IPS-20b (cell line): Measurements from ENCODE around the gene RASGRF2.
"Not testable (repeated sequence)": the region's sequence is repeated elsewhere in the genome, so short reads cannot be mapped to it uniquely, and the experiment has no call there.

Experiments used
- H3K27ac ChIP-seq: one replicate; pipeline ENCODE4 v1.5.1; 2013; ENCODE audit warnings: low read length
- H3K27me3 ChIP-seq: 2 replicates; pipeline ENCODE4 v1.6.1; 2013; ENCODE audit warnings: mild to moderate bottlenecking, low read length, inconsistent platforms; ENCODE audit not compliant: insufficient read depth
- H3K36me3 ChIP-seq: 2 replicates; pipeline ENCODE4 v1.6.1; 2013; ENCODE audit warnings: low read depth, mild to moderate bottlenecking, inconsistent platforms, low read length, moderate library complexity; ENCODE audit not compliant: insufficient read depth
- H3K4me1 ChIP-seq: 2 replicates; pipeline ENCODE4 v1.6.1; 2013; ENCODE audit warnings: mild to moderate bottlenecking, control low read depth, inconsistent platforms, low read length, moderate library complexity; ENCODE audit not compliant: insufficient read depth
- H3K4me3 ChIP-seq: 2 replicates; pipeline ENCODE4 v1.5.1; 2013; ENCODE audit warnings: mild to moderate bottlenecking, low read length, inconsistent platforms
- H3K9ac ChIP-seq: 2 replicates; pipeline ENCODE4 v1.6.1; 2013; ENCODE audit warnings: low read depth, mild to moderate bottlenecking, inconsistent platforms, low read length, moderate library complexity
- H3K9me3 ChIP-seq: 2 replicates; pipeline ENCODE4 v1.6.1; 2013; ENCODE audit warnings: mild to moderate bottlenecking, low read depth, low read length, inconsistent platforms; ENCODE audit not compliant: insufficient read depth

Gene RASGRF2

DNA sequence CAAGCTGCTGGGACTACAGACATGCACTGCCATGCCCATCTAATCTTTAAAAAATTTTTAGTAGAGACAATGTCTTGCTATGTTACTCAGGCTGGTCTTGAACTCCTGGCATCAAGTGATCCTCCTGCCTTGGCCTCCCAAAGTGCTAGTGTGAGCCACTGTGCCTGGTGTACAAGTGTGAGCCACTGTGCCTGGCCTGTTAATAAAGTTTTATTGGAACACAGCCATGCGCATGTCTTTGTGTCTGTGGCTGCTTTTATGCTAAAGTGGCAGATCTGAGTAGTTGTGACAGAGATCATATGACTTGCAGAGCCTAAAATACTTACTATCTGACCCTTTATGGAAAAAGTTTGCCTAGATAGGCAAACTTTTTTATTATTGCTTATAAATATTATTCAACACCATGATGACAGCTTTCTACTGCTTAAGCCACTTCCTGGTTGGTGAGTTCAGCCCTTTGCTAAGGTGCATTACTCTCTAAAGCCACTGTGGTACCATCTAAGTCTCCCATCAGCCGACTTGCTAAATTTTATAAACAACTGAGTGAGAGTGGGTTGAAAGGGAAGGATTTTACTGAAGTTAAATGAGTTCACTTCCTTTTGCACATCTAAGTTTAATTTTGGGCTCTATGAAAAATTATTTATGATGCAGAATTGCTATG lies 133.5 kb downstream of the RASGRF2 start:
- H3K27ac ChIP-seq = no peak overlapping the region
- H3K9me3 ChIP-seq = no peaks in the 10 kb centered on the region
- no peak overlapping the region for H3K9ac ChIP-seq
- H3K4me1 ChIP-seq = peaks cover 3% of the 10 kb centered on the region
- no peaks in the 10 kb centered on the region for H3K27me3 ChIP-seq
- H3K4me3 ChIP-seq = no peak overlapping the region
- H3K36me3 ChIP-seq = no peaks in the 10 kb centered on the region

DNA sequence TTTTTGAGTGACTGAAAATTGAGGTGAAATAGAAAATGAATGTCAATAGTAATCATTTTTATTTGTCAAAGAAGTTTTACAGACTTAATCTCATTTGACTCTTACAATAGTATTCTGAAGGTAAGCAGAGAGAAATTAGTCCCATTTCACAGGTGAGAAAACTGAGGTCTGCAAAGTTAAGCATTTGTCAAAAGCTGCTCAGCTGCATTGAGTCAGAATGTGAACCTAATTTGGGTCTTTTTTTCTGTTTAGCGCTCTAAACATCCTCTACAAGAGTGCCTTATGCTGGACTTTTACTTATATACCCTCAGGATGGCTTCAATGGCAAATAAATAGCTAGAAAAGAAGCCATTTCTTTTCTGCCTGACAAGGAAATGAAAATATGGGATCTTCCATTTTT lies 135.7 kb downstream of the RASGRF2 start:
- Histone ChIP-seq H3K27me3 (no peaks in the 10 kb centered on the region), H3K36me3 (no peaks in the 10 kb centered on the region), H3K9ac (no peak overlapping the region), H3K4me3 (no peak overlapping the region), H3K4me1 (peaks cover 3% of the 10 kb centered on the region), H3K27ac (no peak overlapping the region), H3K9me3 (no peaks in the 10 kb centered on the region)

GRCh38 chr5:81097713-81098112 lies 137.6 kb downstream of the RASGRF2 start:
- Histone ChIP-seq H3K27me3 (no peaks in the 10 kb centered on the region), H3K9me3 (no peaks in the 10 kb centered on the region), H3K4me3 (no peak overlapping the region), H3K4me1 (peaks cover 3% of the 10 kb centered on the region), H3K27ac (no peak overlapping the region), H3K36me3 (no peaks in the 10 kb centered on the region), H3K9ac (no peak overlapping the region)

DNA sequence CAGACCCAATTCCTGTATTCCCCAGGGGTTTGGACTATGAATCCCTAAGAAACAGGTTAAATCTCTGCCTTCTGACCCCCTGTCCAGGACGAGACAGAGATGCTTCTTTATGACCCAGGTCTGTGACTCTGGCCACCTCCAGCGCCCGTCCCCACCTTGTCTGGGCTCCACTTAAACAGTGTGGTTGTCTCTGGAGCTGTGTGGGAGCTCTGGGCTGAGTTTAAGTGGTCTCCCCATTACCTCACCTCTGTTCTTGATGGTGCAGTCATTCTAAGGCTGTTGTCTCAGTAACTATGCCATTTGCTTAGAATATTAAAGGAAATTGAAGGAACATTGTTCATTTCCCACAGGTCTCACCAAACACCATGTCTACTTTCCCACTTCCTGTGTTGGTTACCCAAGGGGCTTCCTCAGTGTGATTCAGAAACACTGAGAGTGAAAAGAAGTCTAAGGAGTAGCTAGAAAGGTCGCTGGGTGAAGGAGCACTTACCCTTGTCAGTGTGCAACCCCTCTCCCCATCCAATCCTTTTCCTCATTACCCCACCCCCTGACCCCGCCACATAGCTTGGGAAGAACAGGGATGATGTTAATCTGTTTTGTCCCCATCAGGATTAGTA lies 145.2 kb downstream of the RASGRF2 start:
- H3K9me3 ChIP-seq = no peaks in the 10 kb centered on the region
- H3K4me3 ChIP-seq = no peak overlapping the region
- no peaks in the 10 kb centered on the region for H3K27me3 ChIP-seq
- H3K27ac ChIP-seq = no peak overlapping the region
- H3K9ac ChIP-seq = no peak overlapping the region
- no peaks in the 10 kb centered on the region for H3K36me3 ChIP-seq
- no peaks in the 10 kb centered on the region for H3K4me1 ChIP-seq

DNA sequence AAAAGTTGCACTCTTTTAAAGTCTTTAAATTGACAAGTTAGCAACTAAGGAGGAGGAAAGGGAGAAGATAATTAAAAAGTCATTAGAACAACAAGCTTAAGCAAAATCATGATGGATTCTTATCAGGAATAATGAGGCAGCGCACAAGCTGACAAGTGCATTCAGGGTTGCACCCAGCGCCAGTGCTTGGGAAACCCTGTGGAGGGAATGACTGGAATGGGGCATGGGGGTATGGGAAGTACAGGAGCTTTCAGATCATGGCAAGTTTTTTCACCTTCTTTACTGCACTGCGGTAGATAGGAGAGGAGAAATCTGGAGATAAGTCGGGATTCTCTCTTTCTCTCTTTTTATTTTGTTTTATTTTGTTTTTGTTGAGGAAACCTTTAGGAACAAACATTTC lies 155.1 kb downstream of the RASGRF2 start:
- Histone ChIP-seq H3K36me3 (no peaks in the 10 kb centered on the region), H3K9ac (no peak overlapping the region), H3K9me3 (no peaks in the 10 kb centered on the region), H3K27ac (no peak overlapping the region), H3K27me3 (no peaks in the 10 kb centered on the region), H3K4me1 (no peaks in the 10 kb centered on the region), H3K4me3 (no peak overlapping the region)

DNA sequence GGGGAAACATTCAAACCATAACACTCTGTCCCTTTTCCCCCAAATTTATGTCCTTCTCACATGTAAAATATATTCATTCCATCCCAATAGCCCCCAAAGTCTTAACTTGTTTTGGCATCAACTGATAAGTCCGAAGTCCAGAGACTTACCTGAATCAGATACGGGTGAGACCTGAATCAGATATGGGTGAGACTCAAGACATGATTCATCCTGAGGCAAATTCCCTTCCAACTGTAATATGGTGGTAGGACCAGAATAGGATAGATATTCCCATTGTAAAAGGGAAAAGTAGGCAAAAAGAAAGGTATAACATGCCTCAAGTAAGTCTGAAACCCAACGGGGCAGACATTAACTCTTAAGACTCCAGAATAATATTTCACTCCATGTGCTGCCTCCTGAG lies 157.4 kb downstream of the RASGRF2 start:
- Histone ChIP-seq H3K9ac (no peak overlapping the region), H3K36me3 (no peaks in the 10 kb centered on the region), H3K27ac (no peak overlapping the region), H3K4me1 (no peaks in the 10 kb centered on the region; the same call in 1 of the 2 replicates), H3K4me3 (no peak overlapping the region), H3K27me3 (no peaks in the 10 kb centered on the region), H3K9me3 (no peaks in the 10 kb centered on the region)

- Histone ChIP-seq H3K9ac (no peak overlapping the region), H3K27me3 (no peaks in the 10 kb centered on the region), H3K4me1 (no peaks in the 10 kb centered on the region; the same call in 1 of the 2 replicates), H3K4me3 (no peak overlapping the region), H3K36me3 (no peaks in the 10 kb centered on the region), H3K27ac (no peak overlapping the region), H3K9me3 (no peaks in the 10 kb centered on the region)
These were observed 161.1 kb downstream of the RASGRF2 start for GRCh38 chr5:81121273-81121672.

DNA sequence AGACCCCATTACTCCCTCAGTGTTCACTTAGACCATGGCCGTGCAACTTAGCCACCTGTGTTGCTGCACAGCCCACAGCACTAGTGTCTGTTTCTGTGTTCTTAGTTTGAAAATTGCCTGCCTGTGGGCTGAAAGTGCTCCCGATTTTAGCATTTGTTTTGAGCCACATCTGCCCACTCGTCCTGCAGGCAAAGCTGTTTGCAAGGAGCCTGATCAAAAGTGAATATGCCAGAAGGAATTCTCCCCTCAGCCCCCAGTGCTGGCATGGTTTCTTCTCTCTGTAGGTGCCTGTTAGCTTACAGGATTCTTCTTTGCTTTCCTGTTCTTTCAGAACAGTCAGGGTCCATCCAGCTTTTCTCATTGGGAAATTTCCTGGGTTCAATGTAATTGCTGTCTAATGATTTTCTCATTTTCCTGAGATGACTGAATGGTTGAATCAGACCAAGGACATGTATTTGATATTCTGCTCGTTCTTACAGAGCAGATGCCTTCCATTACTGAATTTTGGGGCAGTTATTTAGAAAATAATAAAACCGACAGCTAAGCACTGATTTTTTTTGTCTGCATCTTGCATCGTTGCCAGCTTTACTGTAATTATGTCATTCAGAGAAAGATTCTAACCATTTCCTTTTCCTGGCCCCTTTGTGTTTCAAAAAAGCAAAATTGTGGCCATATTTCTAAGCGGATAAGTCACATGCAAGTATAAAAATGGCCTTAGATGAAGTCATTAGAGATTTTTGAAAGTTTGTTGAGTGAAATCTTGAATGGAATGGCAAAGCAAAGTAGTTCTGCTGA lies 161.9 kb downstream of the RASGRF2 start:
- no peaks in the 10 kb centered on the region; the same call in 1 of the 2 replicates for H3K4me1 ChIP-seq
- H3K27me3 ChIP-seq = no peaks in the 10 kb centered on the region
- H3K4me3 ChIP-seq = no peak overlapping the region
- no peak overlapping the region for H3K27ac ChIP-seq
- no peaks in the 10 kb centered on the region for H3K36me3 ChIP-seq
- no peaks in the 10 kb centered on the region for H3K9me3 ChIP-seq
- H3K9ac ChIP-seq = no peak overlapping the region

- H3K27ac ChIP-seq, H3K4me1 ChIP-seq, H3K9me3 ChIP-seq, H3K9ac ChIP-seq, H3K4me3 ChIP-seq, H3K27me3 ChIP-seq, H3K36me3 ChIP-seq: not testable (repeated sequence)
These were observed 164.5 kb downstream of the RASGRF2 start for GRCh38 chr5:81124689-81125088.

DNA sequence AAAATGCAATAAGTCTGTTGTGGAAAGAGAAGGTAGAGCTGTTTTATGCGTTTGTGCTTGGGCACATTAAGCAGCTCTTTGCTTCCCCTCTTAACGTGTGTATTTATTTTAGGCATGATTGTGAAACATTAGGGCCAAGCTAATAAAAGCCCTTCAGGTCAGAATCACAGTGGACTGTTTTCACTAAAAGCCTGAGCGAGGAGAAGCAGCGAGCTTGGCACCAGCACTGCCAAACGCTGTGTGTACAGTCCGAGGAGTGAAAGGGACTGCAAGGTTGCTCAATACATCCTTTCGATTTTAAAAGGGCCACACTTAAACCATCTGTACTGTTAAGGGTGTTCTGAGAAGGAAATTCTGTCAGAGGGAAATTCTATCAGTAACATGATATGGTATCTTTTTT lies 165.8 kb downstream of the RASGRF2 start:
- H3K4me3 ChIP-seq = no peak overlapping the region
- H3K27ac ChIP-seq = no peak overlapping the region
- H3K4me1 ChIP-seq = no peaks in the 10 kb centered on the region; the same call in 1 of the 2 replicates
- H3K36me3 ChIP-seq = no peaks in the 10 kb centered on the region
- no peak overlapping the region for H3K9ac ChIP-seq
- no peaks in the 10 kb centered on the region for H3K27me3 ChIP-seq
- H3K9me3 ChIP-seq = no peaks in the 10 kb centered on the region

DNA sequence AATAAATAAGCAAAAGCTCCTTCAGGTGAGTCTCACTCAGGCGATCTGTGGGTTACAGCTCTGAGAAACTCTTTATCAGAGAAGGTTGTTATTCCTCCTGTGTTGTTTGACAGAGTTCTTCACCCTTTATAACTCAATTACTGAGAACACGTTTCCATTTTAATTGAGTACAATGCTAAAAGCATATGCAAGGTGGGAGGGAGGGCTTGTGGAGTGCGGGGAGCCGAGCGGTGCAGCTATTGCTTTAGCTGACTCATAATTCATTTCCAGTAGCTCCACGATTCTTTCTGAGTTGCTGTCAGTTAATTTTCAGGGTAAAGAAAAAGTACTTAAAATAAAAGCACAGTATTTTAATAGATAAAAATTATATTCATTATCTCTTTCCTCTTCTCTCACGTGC lies 168.3 kb downstream of the RASGRF2 start:
- Histone ChIP-seq H3K9me3 (no peaks in the 10 kb centered on the region), H3K36me3 (no peaks in the 10 kb centered on the region), H3K9ac (no peak overlapping the region), H3K27ac (no peak overlapping the region), H3K4me3 (no peak overlapping the region), H3K4me1 (peaks cover 6% of the 10 kb centered on the region; the same call in 1 of the 2 replicates), H3K27me3 (no peaks in the 10 kb centered on the region)

DNA sequence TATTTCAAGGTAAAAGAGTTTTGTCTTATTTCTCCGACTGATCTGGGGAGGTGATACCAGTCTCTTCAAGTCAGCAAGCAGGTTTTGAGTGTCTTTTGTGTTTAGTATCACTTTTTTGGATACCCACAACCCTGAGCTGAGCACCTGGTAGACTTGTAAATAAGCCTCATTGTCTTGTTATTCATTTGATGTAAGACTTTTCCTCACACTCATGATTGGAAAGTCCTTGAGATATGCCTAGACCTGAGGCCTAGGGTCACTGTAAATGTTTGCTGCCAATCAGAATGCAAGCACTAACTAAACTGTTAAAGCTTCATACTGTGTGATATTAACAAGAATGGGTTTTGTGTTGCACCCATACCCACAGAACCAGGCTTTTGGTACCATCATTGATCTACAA lies 172.2 kb downstream of the RASGRF2 start:
- H3K36me3 ChIP-seq = no peaks in the 10 kb centered on the region
- no peaks in the 10 kb centered on the region for H3K9me3 ChIP-seq
- no peak overlapping the region for H3K27ac ChIP-seq
- H3K4me1 ChIP-seq = peaks cover 6% of the 10 kb centered on the region; the same call in 1 of the 2 replicates
- no peak overlapping the region for H3K9ac ChIP-seq
- H3K27me3 ChIP-seq = no peaks in the 10 kb centered on the region
- no peak overlapping the region for H3K4me3 ChIP-seq
